WTC11 (cell line): ENCODE results near the gene GNA12. TPM values are rescaled to one million over a fixed set of nuclear protein-coding genes. Genes with fewer than 3 reads are reported as not detected.

Experiments
- ATAC-seq: fragments of 200-7000 bp; cut with Tn5 transposase; 2 replicates; pipeline ENCODE4 v1.10.0; 2021; ENCODE audit warnings: mild to moderate bottlenecking, moderate library complexity
- CTCF ChIA-PET: fragments of 300-600 bp; sonication (Branson Sonifier 250); formaldehyde crosslinking; loops from one replicate; lab custom pipeline; 2021; ENCODE audit warnings: antibody characterized with exemption; lab: Charles Lee
- POLR2A ChIA-PET: fragments of 350-600 bp; sonication (Branson Sonifier 250); formaldehyde crosslinking; loops from one replicate; lab custom pipeline; 2021; ENCODE audit warnings: antibody characterized with exemption; lab: Charles Lee
- DNase-seq: peaks from one replicate; pipeline ENCODE4 v3.0.0; 2021; ENCODE audit warnings: low spot score
- H3K27ac Mint-ChIP-seq: 2 replicates; pipeline ENCODE4 v1.8.0; 2021; ENCODE audit warnings: mixed read lengths
- H3K27me3 Mint-ChIP-seq: 2 replicates; pipeline ENCODE4 v1.8.0; 2021; ENCODE audit warnings: low read depth, mild to moderate bottlenecking, moderate library complexity, mixed read lengths
- H3K36me3 Mint-ChIP-seq: 2 replicates; pipeline ENCODE4 v1.8.0; 2021; ENCODE audit warnings: mixed read lengths
- H3K4me1 Mint-ChIP-seq: 2 replicates; pipeline ENCODE4 v1.8.0; 2022; ENCODE audit warnings: mixed read lengths
- H3K4me3 Mint-ChIP-seq: 2 replicates; pipeline ENCODE4 v1.8.0; 2021; ENCODE audit warnings: mild to moderate bottlenecking, moderate library complexity, mixed read lengths
- H3K9me3 Mint-ChIP-seq: 2 replicates; pipeline ENCODE4 v1.8.0; 2021; ENCODE audit warnings: mixed read lengths
- ATF1 ChIP-seq: sonication (generic); formaldehyde crosslinking; IDR thresholded peaks from 2 replicates; pipeline ENCODE4 v1.8.1; 2023; ENCODE audit warnings: mild to moderate bottlenecking, moderate library complexity, missing genetic modification reagents
- CBFB ChIP-seq: sonication (generic); formaldehyde crosslinking; IDR thresholded peaks from 2 replicates; pipeline ENCODE4 v1.8.1; 2022; ENCODE audit warnings: mild to moderate bottlenecking, low read depth, missing genetic modification reagents
- CREM ChIP-seq: sonication (generic); formaldehyde crosslinking; IDR thresholded peaks from 2 replicates; pipeline ENCODE4 v1.8.1; 2022; ENCODE audit warnings: mild to moderate bottlenecking, missing genetic modification reagents, moderate library complexity
- ESRRA ChIP-seq: sonication (generic); formaldehyde crosslinking; IDR thresholded peaks from 2 replicates; pipeline ENCODE4 v1.8.1; 2022; ENCODE audit warnings: mild to moderate bottlenecking, missing genetic modification reagents, borderline replicate concordance
- ETV6 ChIP-seq: sonication (generic); formaldehyde crosslinking; IDR thresholded peaks from 2 replicates; pipeline ENCODE4 v1.8.1; 2022; ENCODE audit warnings: mild to moderate bottlenecking, missing genetic modification reagents
- FOXJ3 ChIP-seq: sonication (generic); formaldehyde crosslinking; IDR thresholded peaks from 2 replicates; pipeline ENCODE4 v1.9.0; 2021; ENCODE audit warnings: missing genetic modification reagents, mild to moderate bottlenecking, borderline replicate concordance
- NFYB ChIP-seq: sonication (generic); formaldehyde crosslinking; conservative IDR thresholded peaks from 2 replicates; pipeline ENCODE4 v1.8.0; 2022; ENCODE audit warnings: low read depth, missing genetic modification reagents
- PRRX2 ChIP-seq: fragments of 250-450 bp; sonication (Bioruptor Pico); IDR thresholded peaks from 2 replicates; pipeline ENCODE4 v1.8.0; 2021; ENCODE audit warnings: mild to moderate bottlenecking
- SMAD4 ChIP-seq: sonication (generic); formaldehyde crosslinking; IDR thresholded peaks from 2 replicates; pipeline ENCODE4 v1.8.0; 2022; ENCODE audit warnings: mild to moderate bottlenecking, missing genetic modification reagents
- SP1 ChIP-seq: sonication (generic); formaldehyde crosslinking; conservative IDR thresholded peaks from 2 replicates; pipeline ENCODE4 v1.8.1; 2022; ENCODE audit warnings: missing genetic modification reagents
- total RNA-seq: library from RNA; stranded (reverse); gene quantifications from 3 replicates; pipeline ENCODE4 v1.2.3, GENCODE V29; 2021
- TF ChIP-seq, protein P1 (sequence below): sonication (generic); formaldehyde crosslinking; IDR thresholded peaks from 2 replicates; pipeline ENCODE4 v1.8.0; 2022; ENCODE audit warnings: mild to moderate bottlenecking, missing genetic modification reagents
- TF ChIP-seq, protein P2 (sequence below): sonication (generic); formaldehyde crosslinking; IDR thresholded peaks from 2 replicates; pipeline ENCODE4 v1.8.0; 2022; ENCODE audit warnings: mild to moderate bottlenecking, missing genetic modification reagents
- TF ChIP-seq, protein P3 (sequence below): fragments of 250-450 bp; sonication (Bioruptor Pico); IDR thresholded peaks from 2 replicates; pipeline ENCODE4 v1.9.0; 2021; ENCODE audit warnings: mild to moderate bottlenecking
- TF ChIP-seq, protein P4 (sequence below): sonication (generic); formaldehyde crosslinking; IDR thresholded peaks from 2 replicates; pipeline ENCODE4 v1.8.1; 2023; ENCODE audit warnings: mild to moderate bottlenecking, missing genetic modification reagents
- TF ChIP-seq, protein P5 (sequence below): fragments of 250-450 bp; sonication (Bioruptor Pico); IDR thresholded peaks from 2 replicates; pipeline ENCODE4 v1.9.0; 2021; ENCODE audit warnings: mild to moderate bottlenecking, borderline replicate concordance
- TF ChIP-seq, protein P6 (sequence below): fragments of 250-450 bp; sonication (Bioruptor Pico); IDR thresholded peaks from 2 replicates; pipeline ENCODE4 v1.9.0; 2021; ENCODE audit warnings: moderate library complexity, mild to moderate bottlenecking, inconsistent platforms, borderline replicate concordance
- TF ChIP-seq, protein P7 (sequence below): fragments of 250-450 bp; sonication (Bioruptor Pico); IDR thresholded peaks from 2 replicates; pipeline ENCODE4 v1.9.0; 2021; ENCODE audit warnings: mild to moderate bottlenecking

GNA12 gene
- total RNA-seq, 1 experiment from 2014 or later = 99.6 TPM

DNA sequence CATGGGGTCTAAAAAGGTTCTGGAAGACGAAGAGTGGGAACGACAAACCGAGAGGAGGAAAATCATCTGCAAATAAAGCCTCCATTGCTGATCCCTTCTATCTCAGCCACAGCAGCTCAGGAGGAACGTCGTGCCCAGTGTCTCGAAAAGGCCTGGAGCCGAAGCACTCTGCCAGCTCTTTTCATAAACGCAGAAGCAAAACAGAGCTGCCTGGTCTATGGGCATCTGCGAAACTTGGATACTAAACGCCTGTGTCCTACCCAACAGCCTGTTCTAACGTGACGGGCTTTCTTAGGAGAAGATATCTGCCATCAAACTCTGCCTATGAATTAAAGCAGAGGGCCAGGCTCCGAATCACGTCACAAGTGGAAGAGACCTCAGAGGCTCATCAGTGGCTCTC, 68.7 kb downstream of the GNA12 start:
- H3K27me3 Mint-ChIP-seq = no peaks in the 10 kb centered on the region
- ATAC-seq (no peak), DNase-seq (no peak)
- H3K9me3 Mint-ChIP-seq = peaks cover 5% of the 10 kb centered on the region
- TF ChIP-seq, protein P1, sequence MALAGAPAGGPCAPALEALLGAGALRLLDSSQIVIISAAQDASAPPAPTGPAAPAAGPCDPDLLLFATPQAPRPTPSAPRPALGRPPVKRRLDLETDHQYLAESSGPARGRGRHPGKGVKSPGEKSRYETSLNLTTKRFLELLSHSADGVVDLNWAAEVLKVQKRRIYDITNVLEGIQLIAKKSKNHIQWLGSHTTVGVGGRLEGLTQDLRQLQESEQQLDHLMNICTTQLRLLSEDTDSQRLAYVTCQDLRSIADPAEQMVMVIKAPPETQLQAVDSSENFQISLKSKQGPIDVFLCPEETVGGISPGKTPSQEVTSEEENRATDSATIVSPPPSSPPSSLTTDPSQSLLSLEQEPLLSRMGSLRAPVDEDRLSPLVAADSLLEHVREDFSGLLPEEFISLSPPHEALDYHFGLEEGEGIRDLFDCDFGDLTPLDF (CRISPR knock-in tag) = no peak
- TF ChIP-seq PRRX2 (CRISPR knock-in tag) = no peak
- no peak for TF ChIP-seq SMAD4 (CRISPR knock-in tag)
- TF ChIP-seq, protein P2, sequence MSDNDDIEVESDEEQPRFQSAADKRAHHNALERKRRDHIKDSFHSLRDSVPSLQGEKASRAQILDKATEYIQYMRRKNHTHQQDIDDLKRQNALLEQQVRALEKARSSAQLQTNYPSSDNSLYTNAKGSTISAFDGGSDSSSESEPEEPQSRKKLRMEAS = no peak
- TF ChIP-seq, protein P3, sequence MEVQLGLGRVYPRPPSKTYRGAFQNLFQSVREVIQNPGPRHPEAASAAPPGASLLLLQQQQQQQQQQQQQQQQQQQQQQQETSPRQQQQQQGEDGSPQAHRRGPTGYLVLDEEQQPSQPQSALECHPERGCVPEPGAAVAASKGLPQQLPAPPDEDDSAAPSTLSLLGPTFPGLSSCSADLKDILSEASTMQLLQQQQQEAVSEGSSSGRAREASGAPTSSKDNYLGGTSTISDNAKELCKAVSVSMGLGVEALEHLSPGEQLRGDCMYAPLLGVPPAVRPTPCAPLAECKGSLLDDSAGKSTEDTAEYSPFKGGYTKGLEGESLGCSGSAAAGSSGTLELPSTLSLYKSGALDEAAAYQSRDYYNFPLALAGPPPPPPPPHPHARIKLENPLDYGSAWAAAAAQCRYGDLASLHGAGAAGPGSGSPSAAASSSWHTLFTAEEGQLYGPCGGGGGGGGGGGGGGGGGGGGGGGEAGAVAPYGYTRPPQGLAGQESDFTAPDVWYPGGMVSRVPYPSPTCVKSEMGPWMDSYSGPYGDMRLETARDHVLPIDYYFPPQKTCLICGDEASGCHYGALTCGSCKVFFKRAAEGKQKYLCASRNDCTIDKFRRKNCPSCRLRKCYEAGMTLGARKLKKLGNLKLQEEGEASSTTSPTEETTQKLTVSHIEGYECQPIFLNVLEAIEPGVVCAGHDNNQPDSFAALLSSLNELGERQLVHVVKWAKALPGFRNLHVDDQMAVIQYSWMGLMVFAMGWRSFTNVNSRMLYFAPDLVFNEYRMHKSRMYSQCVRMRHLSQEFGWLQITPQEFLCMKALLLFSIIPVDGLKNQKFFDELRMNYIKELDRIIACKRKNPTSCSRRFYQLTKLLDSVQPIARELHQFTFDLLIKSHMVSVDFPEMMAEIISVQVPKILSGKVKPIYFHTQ (CRISPR knock-in tag) = no peak
- TF ChIP-seq, protein P4, sequence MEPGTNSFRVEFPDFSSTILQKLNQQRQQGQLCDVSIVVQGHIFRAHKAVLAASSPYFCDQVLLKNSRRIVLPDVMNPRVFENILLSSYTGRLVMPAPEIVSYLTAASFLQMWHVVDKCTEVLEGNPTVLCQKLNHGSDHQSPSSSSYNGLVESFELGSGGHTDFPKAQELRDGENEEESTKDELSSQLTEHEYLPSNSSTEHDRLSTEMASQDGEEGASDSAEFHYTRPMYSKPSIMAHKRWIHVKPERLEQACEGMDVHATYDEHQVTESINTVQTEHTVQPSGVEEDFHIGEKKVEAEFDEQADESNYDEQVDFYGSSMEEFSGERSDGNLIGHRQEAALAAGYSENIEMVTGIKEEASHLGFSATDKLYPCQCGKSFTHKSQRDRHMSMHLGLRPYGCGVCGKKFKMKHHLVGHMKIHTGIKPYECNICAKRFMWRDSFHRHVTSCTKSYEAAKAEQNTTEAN = no peak
- TF ChIP-seq ATF1 (CRISPR knock-in tag) = no peak
- TF ChIP-seq NFYB (CRISPR knock-in tag) = no peak
- TF ChIP-seq, protein P5, sequence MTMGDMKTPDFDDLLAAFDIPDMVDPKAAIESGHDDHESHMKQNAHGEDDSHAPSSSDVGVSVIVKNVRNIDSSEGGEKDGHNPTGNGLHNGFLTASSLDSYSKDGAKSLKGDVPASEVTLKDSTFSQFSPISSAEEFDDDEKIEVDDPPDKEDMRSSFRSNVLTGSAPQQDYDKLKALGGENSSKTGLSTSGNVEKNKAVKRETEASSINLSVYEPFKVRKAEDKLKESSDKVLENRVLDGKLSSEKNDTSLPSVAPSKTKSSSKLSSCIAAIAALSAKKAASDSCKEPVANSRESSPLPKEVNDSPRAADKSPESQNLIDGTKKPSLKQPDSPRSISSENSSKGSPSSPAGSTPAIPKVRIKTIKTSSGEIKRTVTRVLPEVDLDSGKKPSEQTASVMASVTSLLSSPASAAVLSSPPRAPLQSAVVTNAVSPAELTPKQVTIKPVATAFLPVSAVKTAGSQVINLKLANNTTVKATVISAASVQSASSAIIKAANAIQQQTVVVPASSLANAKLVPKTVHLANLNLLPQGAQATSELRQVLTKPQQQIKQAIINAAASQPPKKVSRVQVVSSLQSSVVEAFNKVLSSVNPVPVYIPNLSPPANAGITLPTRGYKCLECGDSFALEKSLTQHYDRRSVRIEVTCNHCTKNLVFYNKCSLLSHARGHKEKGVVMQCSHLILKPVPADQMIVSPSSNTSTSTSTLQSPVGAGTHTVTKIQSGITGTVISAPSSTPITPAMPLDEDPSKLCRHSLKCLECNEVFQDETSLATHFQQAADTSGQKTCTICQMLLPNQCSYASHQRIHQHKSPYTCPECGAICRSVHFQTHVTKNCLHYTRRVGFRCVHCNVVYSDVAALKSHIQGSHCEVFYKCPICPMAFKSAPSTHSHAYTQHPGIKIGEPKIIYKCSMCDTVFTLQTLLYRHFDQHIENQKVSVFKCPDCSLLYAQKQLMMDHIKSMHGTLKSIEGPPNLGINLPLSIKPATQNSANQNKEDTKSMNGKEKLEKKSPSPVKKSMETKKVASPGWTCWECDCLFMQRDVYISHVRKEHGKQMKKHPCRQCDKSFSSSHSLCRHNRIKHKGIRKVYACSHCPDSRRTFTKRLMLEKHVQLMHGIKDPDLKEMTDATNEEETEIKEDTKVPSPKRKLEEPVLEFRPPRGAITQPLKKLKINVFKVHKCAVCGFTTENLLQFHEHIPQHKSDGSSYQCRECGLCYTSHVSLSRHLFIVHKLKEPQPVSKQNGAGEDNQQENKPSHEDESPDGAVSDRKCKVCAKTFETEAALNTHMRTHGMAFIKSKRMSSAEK (CRISPR knock-in tag) = no peak
- TF ChIP-seq ETV6 (CRISPR knock-in tag) = no peak
- TF ChIP-seq CBFB (CRISPR knock-in tag) = no peak
- TF ChIP-seq, protein P6, sequence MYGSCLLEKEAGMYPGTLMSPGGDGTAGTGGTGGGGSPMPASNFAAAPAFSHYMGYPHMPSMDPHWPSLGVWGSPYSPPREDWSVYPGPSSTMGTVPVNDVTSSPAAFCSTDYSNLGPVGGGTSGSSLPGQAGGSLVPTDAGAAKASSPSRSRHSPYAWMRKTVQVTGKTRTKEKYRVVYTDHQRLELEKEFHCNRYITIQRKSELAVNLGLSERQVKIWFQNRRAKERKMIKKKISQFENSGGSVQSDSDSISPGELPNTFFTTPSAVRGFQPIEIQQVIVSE (CRISPR knock-in tag) = no peak
- TF ChIP-seq CREM = no peak
- TF ChIP-seq, protein P7, sequence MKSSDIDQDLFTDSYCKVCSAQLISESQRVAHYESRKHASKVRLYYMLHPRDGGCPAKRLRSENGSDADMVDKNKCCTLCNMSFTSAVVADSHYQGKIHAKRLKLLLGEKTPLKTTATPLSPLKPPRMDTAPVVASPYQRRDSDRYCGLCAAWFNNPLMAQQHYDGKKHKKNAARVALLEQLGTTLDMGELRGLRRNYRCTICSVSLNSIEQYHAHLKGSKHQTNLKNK (CRISPR knock-in tag) = no peak
- TF ChIP-seq ESRRA = no peak
- no peak for TF ChIP-seq SP1 (CRISPR knock-in tag)
- no peak for TF ChIP-seq FOXJ3 (CRISPR knock-in tag)
- ChIA-PET POLR2A (no interaction called here), CTCF (interaction anchor here (0.8 to 1.1 kb wide), 2 partner anchors 15 to 66 kb away, joined by 3 read pairs; no protein-coding TSS in a partner anchor)
- peak overlapping the region; percentile 19 for H3K27ac Mint-ChIP-seq
- H3K36me3 Mint-ChIP-seq = peaks cover 35% of the 10 kb centered on the region
- H3K4me3 Mint-ChIP-seq = no peak overlapping the region
- peaks cover 32% of the 10 kb centered on the region for H3K4me1 Mint-ChIP-seq
